Measurements from ENCODE around the gene DCHS1. TPM values are rescaled to one million over a fixed set of nuclear protein-coding genes. Genes with fewer than 3 reads are reported as not detected.

DCHS1 gene
- total RNA-seq, 2 experiments from 2014 or later, result 0.80 to 0.90 TPM

DNA sequence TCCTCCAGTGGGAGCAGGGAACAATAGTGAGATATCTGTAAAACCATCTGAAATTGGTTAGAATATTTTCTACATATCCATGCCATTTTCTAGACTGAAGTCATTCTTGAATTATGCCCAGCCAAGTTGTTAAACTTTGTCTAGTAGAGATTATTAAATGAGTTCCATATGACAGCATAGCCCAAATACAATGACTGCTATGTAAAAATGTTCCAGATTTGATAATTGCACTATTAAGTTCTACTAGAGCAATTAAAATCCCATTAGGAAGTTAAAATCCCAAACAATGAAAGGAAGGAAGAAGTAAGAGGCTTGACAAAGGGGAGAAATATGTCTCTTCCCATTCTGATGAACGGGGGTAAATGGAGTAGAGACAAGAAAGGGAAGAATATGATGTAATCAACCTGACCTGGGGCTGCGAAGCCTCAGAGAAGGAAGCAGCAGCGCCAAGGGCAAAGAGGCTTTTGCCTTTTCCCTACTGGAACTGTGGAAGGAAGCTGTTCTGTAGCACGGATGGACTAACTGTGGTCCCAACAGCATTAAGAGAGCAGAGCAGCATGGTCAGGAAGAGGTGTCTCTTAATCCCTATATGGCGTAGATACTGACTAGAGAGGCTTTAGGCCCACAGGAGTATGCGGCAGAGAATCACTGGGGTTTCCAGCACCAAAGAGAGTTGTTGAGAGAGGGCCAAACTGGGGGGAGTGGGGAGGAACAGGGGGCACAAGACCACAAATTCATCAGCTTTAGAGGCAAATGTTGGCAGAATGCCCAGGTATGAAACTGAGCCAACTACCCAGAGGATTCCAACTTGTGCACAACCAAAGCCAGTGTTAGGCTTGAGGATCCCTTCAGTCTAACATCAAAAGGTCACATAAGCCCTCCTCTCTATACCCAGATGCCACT, 78.9 kb downstream of the DCHS1 start:
- Mint-ChIP-seq H3K4me3 (no peak overlapping the region), H3K27me3 (no peaks in the 10 kb centered on the region), H3K4me1 (ENCODE audit: low read depth) (peaks cover 5% of the 10 kb centered on the region), H3K27ac (no peak overlapping the region), H3K36me3 (no peaks in the 10 kb centered on the region), H3K9me3 (no peaks in the 10 kb centered on the region)
- no peak for DNase-seq
- CTCF ChIA-PET, result interaction anchor here (1.4 kb wide), 1 partner anchor 46 kb away, joined by 4 read pairs; no protein-coding TSS in a partner anchor
- POLR2A ChIA-PET, result no interaction called here
- intact Hi-C loops (cut with micrococcal nuclease), result no loop called here

DNA sequence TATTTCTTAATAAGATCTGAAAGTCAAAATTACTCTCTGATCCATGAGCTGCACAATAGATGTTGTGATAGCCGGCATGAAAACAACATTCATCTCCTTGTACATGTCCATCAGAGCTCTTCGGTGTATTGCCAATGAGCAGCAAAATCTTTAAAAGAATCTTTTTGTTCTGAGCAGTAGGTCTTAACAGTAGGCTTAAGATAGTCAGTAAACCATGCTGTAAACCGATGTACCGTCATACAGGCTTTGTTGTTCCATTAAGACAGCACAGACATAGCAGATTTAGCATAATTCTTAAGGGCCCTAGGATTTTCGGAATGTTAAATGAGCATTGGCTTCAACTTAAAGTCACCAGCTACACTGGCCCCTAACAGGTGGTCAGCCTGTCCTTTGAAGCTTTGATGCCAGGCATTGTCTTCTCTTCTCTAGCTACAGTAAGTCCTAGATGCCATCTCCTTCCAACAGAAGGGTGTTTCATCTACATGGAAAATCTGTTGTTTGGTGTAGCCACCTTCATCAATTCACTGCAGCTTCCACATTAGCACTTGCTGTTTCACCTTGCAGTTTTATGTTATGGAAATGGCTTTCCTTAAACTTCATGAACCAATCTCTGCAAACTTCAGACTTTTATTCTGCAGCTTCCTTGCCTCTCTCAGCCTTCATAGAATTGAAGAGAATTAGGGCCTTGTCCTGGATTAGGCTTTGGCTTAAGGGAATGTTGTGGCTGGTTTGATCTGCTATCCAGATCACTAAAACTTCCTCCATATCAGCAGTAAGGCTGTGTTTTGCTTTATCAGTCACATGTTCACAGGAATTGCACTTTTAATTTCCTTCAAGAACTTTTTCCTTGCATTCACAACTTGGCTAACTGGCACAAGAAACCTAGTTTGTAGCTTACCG, 80.5 kb downstream of the DCHS1 start:
- POLR2A ChIA-PET, result no interaction called here
- H3K27ac Mint-ChIP-seq, result no peak overlapping the region
- H3K27me3 Mint-ChIP-seq, result no peaks in the 10 kb centered on the region
- CTCF ChIA-PET, result interaction anchor here (1.0 to 1.4 kb wide), 2 partner anchors 44 to 131 kb away, joined by 3 to 4 read pairs; no protein-coding TSS in a partner anchor
- DNase-seq, result no peak
- intact Hi-C loops (cut with micrococcal nuclease), result no loop called here
- peaks cover 5% of the 10 kb centered on the region for H3K4me1 Mint-ChIP-seq (ENCODE audit: low read depth)
- no peak overlapping the region for H3K4me3 Mint-ChIP-seq
- H3K9me3 Mint-ChIP-seq, result no peaks in the 10 kb centered on the region
- H3K36me3 Mint-ChIP-seq, result no peaks in the 10 kb centered on the region

DNA sequence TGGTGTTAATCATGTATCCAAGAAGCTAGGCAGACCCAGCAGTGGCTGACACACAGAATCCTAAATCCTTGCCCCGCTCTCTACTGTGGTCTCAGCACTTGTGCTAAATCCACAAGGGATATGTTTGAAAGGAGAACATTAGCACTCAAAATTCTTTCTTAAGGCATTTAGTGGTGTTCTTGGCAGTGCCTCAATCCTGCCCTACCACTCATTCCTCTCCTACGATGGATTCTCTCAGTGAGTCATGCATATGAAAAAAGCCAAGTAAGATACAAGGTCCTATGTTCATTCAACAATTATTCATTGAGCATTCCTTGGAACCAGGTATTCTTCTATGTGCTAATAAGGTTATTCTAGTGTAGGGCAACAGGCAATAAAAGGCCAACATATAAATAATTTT, 83.4 kb downstream of the DCHS1 start:
- ChIA-PET CTCF (no interaction called here), POLR2A (no interaction called here)
- DNase-seq, result no peak
- Mint-ChIP-seq H3K27me3 (no peaks in the 10 kb centered on the region), H3K4me3 (no peak overlapping the region), H3K9me3 (no peaks in the 10 kb centered on the region), H3K27ac (no peak overlapping the region), H3K36me3 (no peaks in the 10 kb centered on the region), H3K4me1 (ENCODE audit: low read depth) (peaks cover 5% of the 10 kb centered on the region)
- intact Hi-C loops (cut with micrococcal nuclease), result no loop called here

DNA sequence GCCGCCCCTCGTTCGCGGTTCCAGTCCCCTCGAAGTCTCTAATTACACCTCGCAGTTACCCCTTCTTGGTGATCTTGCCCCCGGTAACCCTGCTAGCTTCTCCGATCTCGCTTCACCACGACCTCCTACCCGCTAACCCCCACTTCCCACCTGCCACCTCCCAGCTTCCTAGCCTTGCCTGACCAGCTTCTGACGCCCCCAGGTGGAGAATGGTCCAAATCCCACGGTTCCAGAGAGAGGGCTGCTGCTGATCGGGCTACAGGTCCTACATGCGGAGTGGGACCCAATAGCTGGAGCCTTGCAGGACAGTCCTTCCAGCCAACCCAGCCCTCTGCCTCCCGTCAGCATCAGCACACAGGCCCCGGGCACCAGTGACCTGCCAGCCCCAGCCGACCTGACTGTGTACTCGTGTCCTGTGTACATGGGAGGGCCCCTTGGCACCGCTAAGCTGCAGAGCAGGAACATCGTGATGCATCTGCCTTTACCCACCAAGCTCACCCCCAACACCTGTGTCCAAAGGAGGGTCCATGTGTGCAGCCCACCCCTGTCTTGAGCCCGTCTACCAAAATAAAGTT, 84.1 kb downstream of the DCHS1 start:
- Mint-ChIP-seq H3K27ac (no peak overlapping the region), H3K36me3 (no peaks in the 10 kb centered on the region), H3K27me3 (no peaks in the 10 kb centered on the region), H3K4me3 (no peak overlapping the region), H3K4me1 (ENCODE audit: low read depth) (peaks cover 5% of the 10 kb centered on the region), H3K9me3 (no peaks in the 10 kb centered on the region)
- CTCF ChIA-PET, result interaction anchor here (0.8 kb wide), 1 partner anchor 192 kb away, joined by 3 read pairs; no protein-coding TSS in a partner anchor
- intact Hi-C loops (cut with micrococcal nuclease), result no loop called here
- POLR2A ChIA-PET, result no interaction called here
- no peak for DNase-seq

Other genes with a start within 250 kb of the DCHS1 start
- 10 to 100 TPM; 51.6 to 55.3 TPM for gene APBB1, start 236.7 kb downstream of the DCHS1 start, total RNA-seq
- gene HPX, start 214.8 kb downstream of the DCHS1 start, total RNA-seq, result under 1 TPM in 1 of 2 experiments, not detected in 1; 0.56 TPM
- gene TRIM3, start 181.9 kb downstream of the DCHS1 start, total RNA-seq, result 1 to 10 TPM; 6.4 to 8.0 TPM
- 10 to 100 TPM; 35.1 to 37.8 TPM for gene ARFIP2, start 174.5 kb downstream of the DCHS1 start, total RNA-seq
- gene TIMM10B, start 174.3 kb downstream of the DCHS1 start, total RNA-seq, result 10 to 100 TPM; 40.2 to 41.3 TPM
- gene DNHD1, start 158.5 kb downstream of the DCHS1 start, total RNA-seq, result 10 to 100 TPM; 18.6 to 20.3 TPM
- 10 to 100 TPM; 34.9 to 37.5 TPM for gene RRP8, start 52.2 kb downstream of the DCHS1 start, total RNA-seq
- 10 to 100 TPM; 89.2 to 95.8 TPM for gene ILK, start 52.0 kb downstream of the DCHS1 start, total RNA-seq
- 100 to 1,000 TPM; 158 to 165 TPM for gene TAF10, start 43.6 kb downstream of the DCHS1 start, total RNA-seq
- 10 to 100 TPM; 53.2 to 56.6 TPM for gene TPP1, start 36.4 kb downstream of the DCHS1 start, total RNA-seq
- 100 to 1,000 TPM in 1 of 2 experiments, 10 to 100 TPM in 1; 98.5 to 102 TPM for gene MRPL17, start 27.5 kb upstream of the DCHS1 start, total RNA-seq
- not detected for gene OR2AG2, start 116.2 kb upstream of the DCHS1 start, total RNA-seq
- gene OR2AG1, start 127.2 kb upstream of the DCHS1 start, total RNA-seq, result not detected
- gene OR6A2, start 143.9 kb upstream of the DCHS1 start, total RNA-seq, result not detected
- not detected for gene OR10A5, start 189.9 kb upstream of the DCHS1 start, total RNA-seq
- gene OR10A2, start 207.2 kb upstream of the DCHS1 start, total RNA-seq, result not detected
- not detected for gene OR10A4, start 220.8 kb upstream of the DCHS1 start, total RNA-seq
- gene OR2D2, start 236.7 kb upstream of the DCHS1 start, total RNA-seq, result not detected